ENCODE results near the gene SLC35B2. TPM values are rescaled to one million over a fixed set of nuclear protein-coding genes. Genes with fewer than 3 reads are reported as not detected.

The SLC35B2 gene
- total and polyA plus RNA-seq, 10 of the 15 experiments (the other 5 are each of a cell fraction or from before 2014, with no cell fraction given) = 11.3 to 45.4 (median 33.8) TPM

DNA sequence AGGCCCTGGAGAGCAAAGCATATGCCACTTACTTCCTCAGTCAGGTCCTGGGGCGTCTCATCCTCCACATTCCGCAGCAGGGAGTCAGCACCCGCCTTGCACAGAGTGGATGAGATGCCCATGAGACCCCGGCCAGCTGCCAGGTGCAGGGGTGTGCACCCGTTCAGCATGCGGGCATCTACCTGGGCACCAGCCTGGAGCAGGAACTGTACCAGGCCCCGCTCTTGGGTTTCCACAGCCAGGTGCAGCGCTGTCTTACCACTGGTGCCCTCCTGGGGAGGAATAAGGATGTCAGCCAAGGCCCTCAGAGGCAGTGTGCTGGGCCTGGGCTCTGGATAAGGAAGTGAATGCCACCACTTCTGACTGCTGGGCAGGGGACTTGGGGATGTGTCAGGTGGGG lies 2.7 kb upstream of the SLC35B2 start (continued):
- TF ChIP-seq, protein P1, sequence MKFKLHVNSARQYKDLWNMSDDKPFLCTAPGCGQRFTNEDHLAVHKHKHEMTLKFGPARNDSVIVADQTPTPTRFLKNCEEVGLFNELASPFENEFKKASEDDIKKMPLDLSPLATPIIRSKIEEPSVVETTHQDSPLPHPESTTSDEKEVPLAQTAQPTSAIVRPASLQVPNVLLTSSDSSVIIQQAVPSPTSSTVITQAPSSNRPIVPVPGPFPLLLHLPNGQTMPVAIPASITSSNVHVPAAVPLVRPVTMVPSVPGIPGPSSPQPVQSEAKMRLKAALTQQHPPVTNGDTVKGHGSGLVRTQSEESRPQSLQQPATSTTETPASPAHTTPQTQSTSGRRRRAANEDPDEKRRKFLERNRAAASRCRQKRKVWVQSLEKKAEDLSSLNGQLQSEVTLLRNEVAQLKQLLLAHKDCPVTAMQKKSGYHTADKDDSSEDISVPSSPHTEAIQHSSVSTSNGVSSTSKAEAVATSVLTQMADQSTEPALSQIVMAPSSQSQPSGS (IDR thresholded peaks at IDR 0.05; ENCODE audit: low read length) = no peak
- no peak for TF ChIP-seq PAX8 (IDR thresholded peaks at IDR 0.05)
- TF ChIP-seq NFIC (IDR thresholded peaks at IDR 0.05; ENCODE audit: low read depth, low read length) = no peak
- no peak for TF ChIP-seq MEF2B (IDR thresholded peaks at IDR 0.05; ENCODE audit: partially characterized antibody, poor library complexity, severe bottlenecking)
- TF ChIP-seq TCF3 (IDR thresholded peaks at IDR 0.05; ENCODE audit: borderline replicate concordance, insufficient read depth, low read depth, low read length) = no peak

DNA sequence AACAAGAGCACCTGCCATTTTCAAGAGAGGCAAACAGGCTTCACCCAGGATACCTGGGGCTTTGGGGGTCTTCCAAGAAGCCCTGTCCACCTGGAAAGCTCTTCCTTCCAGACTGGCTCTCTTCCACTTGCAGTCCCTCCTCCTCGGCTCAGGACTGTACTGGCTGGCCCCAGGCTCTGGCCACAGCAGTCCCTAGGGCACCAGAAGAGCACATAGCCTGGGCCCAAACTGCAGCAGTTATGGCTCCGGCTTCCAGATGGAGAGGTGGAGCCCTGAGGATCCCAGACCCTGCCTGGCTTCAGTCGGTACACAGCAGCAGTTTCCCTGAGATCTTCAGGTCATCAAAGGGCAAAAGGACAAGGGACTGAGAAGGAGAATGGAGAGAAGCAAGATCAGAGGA lies 1.6 kb upstream of the SLC35B2 start:
- POLR2A ChIA-PET = interaction anchor here (1.2 to 10.7 kb wide), 2 partner anchors 12 to 34 kb away, joined by 3 to 131 read pairs; partner anchors contain the start of gene HSP90AB1
- no TSS peak for BruUV-seq (replicated peaks)
- intact Hi-C loops (cut with micrococcal nuclease; ENCODE audit: unreplicated experiment) = no loop called here

More for the DNA sequence above, 1.6 kb upstream of the SLC35B2 start:
- ATAC-seq (no peak), FAIRE-seq (no peak), DNase-seq (ENCODE audit: low read depth, low spot score) (no peak)
- ChIA-PET CTCF (interaction anchor here (0.7 to 1.3 kb wide), 2 partner anchors 11 to 86 kb away, joined by 3 to 4 read pairs; no protein-coding TSS in a partner anchor), SMC1A (ENCODE audit: uncharacterized antibody, unreplicated experiment) (no interaction called here), RAD21 (ENCODE audit: unreplicated experiment) (interaction anchor here (0.6 to 4.8 kb wide), 2 partner anchors 9 to 12 kb away, joined by 5 to 28 read pairs; partner anchors contain the start of gene HSP90AB1)
- Histone ChIP-seq H3K4me2 (ENCODE audit: control insufficient read depth, insufficient read depth) (peak overlapping the region; percentile 98), H3K9me3 (replicated peaks; ENCODE audit: control insufficient read depth, insufficient read depth, low read length) (no peaks in the 10 kb centered on the region), H3K4me1 (ENCODE audit: control insufficient read depth, insufficient read depth, low read length) (peaks cover 68% of the 10 kb centered on the region), H3K9ac (ENCODE audit: control insufficient read depth, insufficient read depth, low read length) (peak overlapping the region; percentile 90), H3K27me3 (replicated peaks in 1 of 2; ENCODE audit: control insufficient read depth in 2 of 2, insufficient read depth in 2 of 2, low read length in 1 of 2) (no peaks in the 10 kb centered on the region), H3K4me3 (peak overlapping the region; percentile 30), H2AFZ (ENCODE audit: control insufficient read depth, low read depth, low read length) (no peak overlapping the region), H4K20me1 (ENCODE audit: control insufficient read depth, insufficient read depth) (peaks cover 4% of the 10 kb centered on the region; the same call in 1 of the 2 replicates), H3K27ac (ENCODE audit: control insufficient read depth, insufficient read depth) (peak overlapping the region; percentile 99), H3K36me3 (ENCODE audit: control insufficient read depth in 2 of 2, insufficient read depth in 2 of 2, low read length in 1 of 2) (peaks cover 26 to 27% of the 10 kb centered on the region in 2 experiments), H3K79me2 (ENCODE audit: control insufficient read depth, insufficient read depth, low read length) (peaks cover 87% of the 10 kb centered on the region)
- 43% methylated on average over 3 of the region's 3 CpGs for WGBS (ENCODE audit: insufficient coverage, insufficient replicate concordance, low lambda C conversion rate, missing lambda C conversion rate)
- in situ Hi-C loops (cut with MboI) = no loop called here
- TF ChIP-seq WRNIP1 (IDR thresholded peaks at IDR 0.05; ENCODE audit: borderline replicate concordance, low read depth, low read length) = no peak
- TF ChIP-seq YY1 (IDR thresholded peaks at IDR 0.05; ENCODE audit: low read depth, low read length) = 0 out of 2 replicates have a peak, but pooled peaks have one; percentile 1
- TF ChIP-seq KAT2A (conservative IDR thresholded peaks at IDR 0.05; ENCODE audit: control insufficient read depth, low read depth, low read length) = no peak
- no peak for TF ChIP-seq ESRRA (IDR thresholded peaks at IDR 0.05; ENCODE audit: low read length)

Data from GM12878 (cell line).